ENCODE data around the gene CTSK. TPM values are rescaled to one million over a fixed set of nuclear protein-coding genes. Genes with fewer than 3 reads are reported as not detected.

The CTSK gene
- total RNA-seq, 1 experiment from 2014 or later: 75.1 TPM

DNA sequence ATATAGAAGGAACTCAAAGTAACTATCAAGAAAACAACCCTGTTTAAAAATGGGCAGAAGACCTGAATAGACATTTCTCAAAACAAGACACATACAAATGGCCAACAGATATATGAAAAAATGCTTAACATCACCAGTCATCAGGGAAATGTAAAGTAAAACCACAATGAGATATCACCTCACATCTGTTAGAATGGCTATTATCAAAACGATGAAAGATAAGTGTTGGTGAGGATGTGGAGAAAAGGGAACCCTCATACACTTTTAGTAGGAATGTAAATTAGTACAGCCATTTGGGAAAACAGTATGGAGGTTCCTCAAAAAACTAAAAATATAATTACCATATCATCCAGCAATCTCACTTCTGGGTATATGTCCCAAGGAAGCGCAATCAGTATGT lies 45.5 kb downstream of the CTSK start:
- DNase-seq (ENCODE audit: low read depth): no peak

DNA sequence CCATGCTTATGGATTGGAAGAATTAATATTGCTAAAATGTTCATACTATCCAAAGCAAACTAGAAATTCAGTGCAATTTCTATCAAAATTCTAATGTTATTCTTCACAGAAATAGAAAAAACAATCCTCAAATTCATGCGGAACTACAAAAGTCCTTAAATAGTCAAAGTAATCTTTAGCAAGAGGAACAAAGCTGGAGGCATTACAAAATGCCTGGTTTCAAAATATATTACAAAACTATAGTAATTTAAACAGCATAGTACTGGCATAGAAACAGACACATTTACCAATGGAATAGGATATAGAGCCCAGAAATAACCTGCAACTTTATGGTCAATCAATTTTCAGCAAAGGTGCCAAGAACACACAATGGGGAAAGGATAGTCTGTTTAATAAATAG lies 46.3 kb downstream of the CTSK start:
- DNase-seq (ENCODE audit: low read depth): no peak

DNA sequence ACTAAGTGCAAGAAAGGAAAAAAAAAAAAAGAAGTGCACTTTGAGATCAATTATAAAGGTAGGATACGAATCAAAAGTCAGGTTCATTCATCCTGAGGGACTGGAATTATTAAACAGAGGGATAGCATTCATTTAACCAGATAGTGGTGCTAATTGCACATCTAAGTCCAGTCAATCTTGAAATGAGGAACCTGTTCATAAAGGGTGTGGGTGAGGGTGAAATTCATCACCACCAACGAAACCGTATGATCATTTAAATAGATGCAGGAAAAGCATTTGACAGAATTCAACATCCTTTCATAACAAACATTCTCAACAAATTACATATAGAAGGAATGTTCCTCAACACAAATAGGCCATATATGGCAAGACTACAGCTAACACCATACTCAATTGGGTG lies 48.0 kb downstream of the CTSK start:
- DNase-seq (ENCODE audit: low read depth): no peak

DNA sequence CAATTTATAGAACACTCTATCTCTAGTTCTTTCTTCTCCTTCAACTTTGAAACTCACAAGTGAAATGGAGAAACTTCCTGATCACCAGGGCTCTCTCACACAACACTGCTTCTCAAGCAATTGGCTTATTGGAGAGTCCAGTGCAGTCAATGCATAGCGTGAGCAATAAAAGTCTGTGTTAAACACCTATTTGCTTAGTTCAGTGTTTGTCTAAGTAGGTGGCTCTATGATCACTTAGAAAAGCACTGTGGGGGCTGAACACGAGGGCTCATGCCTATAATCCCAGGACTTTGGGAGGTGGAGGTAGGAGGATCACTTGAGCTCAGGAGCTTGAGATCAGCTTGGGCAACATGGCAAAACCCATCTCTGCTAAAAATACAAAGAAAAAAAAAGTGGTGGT lies 54.6 kb downstream of the CTSK start:
- DNase-seq (ENCODE audit: low read depth): no peak

DNA sequence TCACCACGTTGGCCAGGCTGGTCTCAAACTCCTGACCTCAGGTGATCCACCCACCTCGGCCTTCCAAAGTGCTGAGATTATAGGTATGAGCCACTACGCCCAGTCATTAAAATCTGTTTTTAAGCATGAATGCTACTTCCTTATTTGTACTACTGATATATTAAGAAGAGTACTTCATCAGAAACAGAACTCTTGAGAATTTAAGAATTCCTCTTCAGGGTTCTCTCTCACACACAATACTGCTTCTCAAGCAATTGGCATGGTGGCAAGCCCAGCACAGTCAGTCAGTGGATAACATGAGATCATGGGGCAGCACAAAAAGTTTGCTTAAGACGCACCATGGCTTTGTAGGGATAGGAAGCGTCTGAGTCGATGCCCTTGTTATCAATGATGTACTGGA lies 56.6 kb downstream of the CTSK start:
- DNase-seq (ENCODE audit: low read depth): no peak

DNA sequence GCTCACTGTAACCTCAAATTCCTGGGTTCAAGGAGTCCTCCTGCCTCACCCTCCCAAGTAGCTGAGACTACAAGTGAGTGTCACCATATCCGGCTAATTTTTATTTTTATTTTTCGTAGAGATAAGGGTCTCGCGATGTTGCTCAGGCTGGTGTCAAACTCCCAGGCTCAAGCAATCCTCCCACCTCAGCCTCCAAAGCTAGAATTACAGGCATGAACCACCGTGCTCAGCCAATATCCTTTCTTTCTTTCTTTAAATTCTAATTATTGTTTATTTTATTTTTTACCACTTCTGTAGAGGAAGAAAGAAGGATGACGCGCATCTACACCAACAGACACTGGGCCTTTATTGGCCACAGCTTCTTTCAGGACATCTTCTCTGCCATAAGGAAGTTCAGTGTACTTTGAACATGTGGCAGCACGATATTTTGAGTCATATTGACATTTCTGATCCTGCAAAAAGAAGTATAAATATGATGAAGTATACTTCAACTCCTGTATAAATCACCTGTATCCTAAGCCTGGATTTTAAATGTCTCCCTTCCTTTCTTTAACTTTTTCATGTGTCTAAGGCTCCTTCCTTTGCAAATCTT lies 58.2 kb downstream of the CTSK start:
- no peak for DNase-seq (ENCODE audit: low read depth)

DNA sequence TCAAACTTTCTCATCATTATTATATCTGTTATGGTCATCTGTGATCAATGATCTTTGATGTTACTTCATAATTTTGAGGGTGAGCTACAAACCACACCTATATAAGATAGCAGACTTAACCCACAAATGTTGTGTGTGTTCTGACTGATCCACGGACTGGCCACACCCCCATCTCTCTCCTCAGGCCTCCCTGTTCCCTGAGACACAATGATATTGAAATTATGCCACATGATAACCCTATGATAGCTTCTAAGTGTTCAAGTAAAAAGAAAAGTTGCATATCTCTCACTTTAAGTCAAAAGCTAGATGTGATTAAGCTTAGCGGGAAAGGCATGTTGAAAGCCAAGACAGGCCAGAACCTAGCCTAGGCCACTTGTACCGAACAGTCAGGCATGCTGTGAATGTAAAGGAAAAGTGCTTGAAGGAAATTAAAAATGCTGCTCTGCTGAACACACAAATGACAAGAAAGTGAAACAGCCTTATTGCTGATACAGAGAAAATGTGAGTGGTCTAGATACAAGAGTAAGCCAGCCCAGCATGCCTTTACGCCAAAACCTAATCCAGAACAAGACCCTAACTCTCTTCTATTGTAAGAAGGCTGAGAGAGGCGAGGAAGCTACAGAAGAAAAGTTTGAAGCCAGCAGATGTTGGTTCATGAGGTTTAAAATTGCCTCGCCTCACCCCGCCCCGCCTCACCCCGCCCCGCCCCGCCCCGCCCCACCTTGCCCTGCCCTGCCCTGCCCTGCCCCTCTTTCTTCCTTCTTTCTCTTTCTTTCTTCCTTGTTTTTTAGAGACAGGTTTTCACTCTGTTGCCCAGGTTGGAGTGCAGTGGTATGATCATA lies 59.0 kb downstream of the CTSK start:
- DNase-seq (ENCODE audit: low read depth): no peak

Other genes starting within 250 kb of the CTSK start
- 119 and 124 TPM in 2 replicates for gene MCL1, start 228.7 kb downstream of the CTSK start, total RNA-seq (2014; rRNA removed; shearing (Covaris generic))
- gene ENSA, start 178.6 kb downstream of the CTSK start, total RNA-seq (2014; rRNA removed; shearing (Covaris generic)): 75.2 and 85.5 TPM in 2 replicates
- 9.3 and 9.4 TPM in 2 replicates for gene GOLPH3L, start 111.1 kb downstream of the CTSK start, total RNA-seq (2014; rRNA removed; shearing (Covaris generic))
- gene HORMAD1, start 87.4 kb downstream of the CTSK start, total RNA-seq (2014; rRNA removed; shearing (Covaris generic)): not detected in 2 replicates
- 39.2 and 40.1 TPM in 2 replicates for gene CTSS, start 42.5 kb downstream of the CTSK start, total RNA-seq (2014; rRNA removed; shearing (Covaris generic))
- gene ARNT, start 68.3 kb upstream of the CTSK start, total RNA-seq (2014; rRNA removed; shearing (Covaris generic)): 12.8 and 16.8 TPM in 2 replicates
- not detected in 2 replicates for gene CTXND2, start 78.9 kb upstream of the CTSK start, total RNA-seq (2014; rRNA removed; shearing (Covaris generic))
- 21.0 and 26.9 TPM in 2 replicates for gene SETDB1, start 118.1 kb upstream of the CTSK start, total RNA-seq (2014; rRNA removed; shearing (Covaris generic))
- 91.0 and 122 TPM in 2 replicates for gene CERS2, start 166.6 kb upstream of the CTSK start, total RNA-seq (2014; rRNA removed; shearing (Covaris generic))
- 0.20 TPM in 1 of 2 replicates, not detected in the other for gene ANXA9, start 174.0 kb upstream of the CTSK start, total RNA-seq (2014; rRNA removed; shearing (Covaris generic))
- 7.7 and 10.3 TPM in 2 replicates for gene MINDY1, start 198.6 kb upstream of the CTSK start, total RNA-seq (2014; rRNA removed; shearing (Covaris generic))
- gene PRUNE1, start 200.2 kb upstream of the CTSK start, total RNA-seq (2014; rRNA removed; shearing (Covaris generic)): 10.5 and 10.8 TPM in 2 replicates
- gene BNIPL, start 228.3 kb upstream of the CTSK start, total RNA-seq (2014; rRNA removed; shearing (Covaris generic)): 0.48 TPM in 1 of 2 replicates, not detected in the other
- 3.0 and 3.2 TPM in 2 replicates for gene C1orf56, start 239.5 kb upstream of the CTSK start, total RNA-seq (2014; rRNA removed; shearing (Covaris generic))